ENCODE data around the gene SHB.

The SHB gene

GRCh38 chr9:37984672-37985611, 84.1 kb downstream of the SHB start:
- peak; percentile 73 for DNase-seq

GRCh38 chr9:37984278-37984671, 84.8 kb downstream of the SHB start:
- DNase-seq: no peak

- no peak for DNase-seq
Measured at GRCh38 chr9:37983381-37984067, 85.5 kb downstream of the SHB start.

- DNase-seq: no peak
Measured at GRCh38 chr9:37979844-37980243, 89.2 kb downstream of the SHB start.

- DNase-seq: no peak
Measured at GRCh38 chr9:37978983-37979382, 90.0 kb downstream of the SHB start.

GRCh38 chr9:37978481-37978864, 90.6 kb downstream of the SHB start:
- no peak for DNase-seq

- no peak for DNase-seq
Measured at GRCh38 chr9:37977851-37978480, 91.1 kb downstream of the SHB start.

- DNase-seq: no peak
Measured at GRCh38 chr9:37976714-37977477, 92.1 kb downstream of the SHB start.

GRCh38 chr9:37975639-37976038, 93.4 kb downstream of the SHB start:
- no peak for DNase-seq

GRCh38 chr9:37974506-37975173, 94.4 kb downstream of the SHB start:
- no peak for DNase-seq

GRCh38 chr9:37972351-37972848, 96.6 kb downstream of the SHB start:
- DNase-seq: no peak

GRCh38 chr9:37971691-37972090, 97.3 kb downstream of the SHB start:
- no peak for DNase-seq

GRCh38 chr9:37971108-37971459, 97.9 kb downstream of the SHB start:
- DNase-seq: no peak

GRCh38 chr9:37970301-37971107, 98.5 kb downstream of the SHB start:
- DNase-seq: no peak

GRCh38 chr9:37969558-37970300, 99.3 kb downstream of the SHB start:
- no peak for DNase-seq

GRCh38 chr9:37969130-37969529, 99.9 kb downstream of the SHB start:
- no peak for DNase-seq

GRCh38 chr9:37968228-37968701, 100.8 kb downstream of the SHB start:
- no peak for DNase-seq

- DNase-seq: no peak
Measured at GRCh38 chr9:37967761-37968080, 101.3 kb downstream of the SHB start.

- no peak for DNase-seq
Measured at GRCh38 chr9:37967014-37967760, 101.8 kb downstream of the SHB start.

Measured in NCI-H2029 treated with DMSO at 0.1 percent for 48 hours (cell line).